HCT116 (cell line): ENCODE measurements around the gene ZSCAN25. TPM values are rescaled to one million over a fixed set of nuclear protein-coding genes. Genes with fewer than 3 reads are reported as not detected.
"Not testable (repeated sequence)": the region's sequence is repeated elsewhere in the genome, so short reads cannot be mapped to it uniquely, and the experiment has no call there.

Source experiments
- ATAC-seq: fragments of 200-7000 bp; cut with Tn5 transposase; 2 replicates; pipeline ENCODE4 v1.9.1; 2020; ENCODE audit warnings: mild to moderate bottlenecking, moderate library complexity
- BruUV-seq: library from RNA; stranded (reverse); fragments of 400-500 nt; replicated peaks from 2 replicates; lab custom pipeline; 2021; lab: Mats Ljungman, UMichigan
- CTCF ChIA-PET: fragments of 300-600 bp; sonication (Branson Sonifier 250); formaldehyde crosslinking; loops from one replicate; lab custom pipeline; 2021; ENCODE audit warnings: antibody characterized with exemption; lab: Charles Lee
- POLR2A ChIA-PET: fragments of 300-600, 350-600 bp; sonication (Branson Sonifier 250); formaldehyde crosslinking; loops from one replicate; lab custom pipeline; 2021; ENCODE audit warnings: antibody characterized with exemption; lab: Charles Lee
- RAD21 ChIA-PET, 2 experiments: fragments of 300-600 bp; sonication (Branson Sonifier 250); formaldehyde crosslinking; loops; one replicate each; lab custom pipeline; 2023; ENCODE audit warnings: low total read pairs in 2 of 2; ENCODE audit not compliant: uncharacterized antibody in 2 of 2, unreplicated experiment in 2 of 2, low non-redundant PET in 1 of 2; lab: Charles Lee
- DNase-seq: peaks from one replicate; pipeline ENCODE4 v3.0.0-alpha.2; 2010; ENCODE audit warnings: low read depth, low spot score
- H2AFZ ChIP-seq: fragments of 200-600 bp; shearing (Covaris generic), sonication (generic); 2 replicates; pipeline ENCODE4 v1.6.1; 2017; ENCODE audit warnings: low read depth, mixed run types, mixed read lengths, antibody characterized with exemption, low read length; ENCODE audit not compliant: poor library complexity, severe bottlenecking
- H3K27ac ChIP-seq: 2 replicates; pipeline ENCODE4 v1.5.1; 2012; ENCODE audit warnings: low read depth, low read length
- H3K27me3 ChIP-seq: fragments of 200-600 bp; sonication (generic); 2 replicates; pipeline ENCODE4 v1.6.1; 2016; ENCODE audit warnings: mixed run types, low read length, mixed read lengths; ENCODE audit not compliant: insufficient read depth
- H3K36me3 ChIP-seq, 2 experiments: fragments of 200-500 bp in 1 of 2; fragments of 200-600 bp in 1 of 2; sonication (Bioruptor generic) in 1 of 2; sonication (generic) in 1 of 2; 2 replicates each; pipeline versions ENCODE4 v1.5.1 to v1.6.1; 2014 to 2016; ENCODE audit warnings: low read length in 2 of 2, inconsistent platforms in 1 of 2, mixed read lengths in 1 of 2, mixed run types in 1 of 2; ENCODE audit not compliant: insufficient read depth in 2 of 2, control insufficient read depth in 1 of 2
- H3K4me1 ChIP-seq, 2 experiments: fragments of 200-600 bp in 1 of 2; sonication (generic) in 1 of 2; 2 replicates each; pipeline versions ENCODE4 v1.5.1 to v1.6.1; 2012 to 2017; ENCODE audit warnings: low read length in 2 of 2, inconsistent platforms in 1 of 2, mild to moderate bottlenecking in 1 of 2, mixed read lengths in 1 of 2, mixed run types in 1 of 2, moderate library complexity in 1 of 2; ENCODE audit not compliant: insufficient read depth in 2 of 2, control insufficient read depth in 1 of 2
- H3K4me2 ChIP-seq: fragments of 200-600 bp; sonication (generic); 2 replicates; pipeline ENCODE4 v1.6.1; 2017; ENCODE audit warnings: mixed run types, low read length, mixed read lengths
- H3K4me3 ChIP-seq, 2 experiments: fragments of 200-600 bp in 1 of 2; sonication (generic) in 1 of 2; replicated peaks in 1 of 2; 2 replicates each; pipeline ENCODE4 v1.5.1; 2011 to 2016; ENCODE audit warnings: low read length in 2 of 2, control low read depth in 1 of 2, low read depth in 1 of 2, mild to moderate bottlenecking in 1 of 2, mixed read lengths in 1 of 2, mixed run types in 1 of 2
- H3K79me2 ChIP-seq: fragments of 200-600 bp; sonication (generic); 2 replicates; pipeline ENCODE4 v1.6.1; 2017; ENCODE audit warnings: mild to moderate bottlenecking, mixed run types, low read length, moderate library complexity, mixed read lengths; ENCODE audit not compliant: insufficient read depth
- H3K9ac ChIP-seq: fragments of 200-600 bp; sonication (generic); 2 replicates; pipeline ENCODE4 v1.6.1; 2016; ENCODE audit warnings: low read length, mixed read lengths
- H3K9me2 ChIP-seq: fragments of 200-600 bp; sonication (generic), shearing (Covaris generic); 2 replicates; pipeline ENCODE4 v1.6.1; 2017; ENCODE audit warnings: mixed run types, mild to moderate bottlenecking, moderate library complexity; ENCODE audit not compliant: insufficient read depth
- H3K9me3 ChIP-seq, 2 experiments: fragments of 200-500 bp in 1 of 2; fragments of 200-600 bp in 1 of 2; sonication (Bioruptor generic) in 1 of 2; sonication (generic) in 1 of 2; 2 replicates each; pipeline ENCODE4 v1.6.1; 2014 to 2017; ENCODE audit warnings: low read length in 2 of 2, mixed read lengths in 2 of 2, inconsistent platforms in 1 of 2, low read depth in 1 of 2, mild to moderate bottlenecking in 1 of 2, mixed run types in 1 of 2, moderate library complexity in 1 of 2; ENCODE audit not compliant: control insufficient read depth in 1 of 2, insufficient read depth in 1 of 2
- H4K20me1 ChIP-seq: fragments of 200-600 bp; sonication (generic), shearing (Covaris generic); 2 replicates; pipeline ENCODE4 v1.6.1; 2017; ENCODE audit warnings: mixed run types, mild to moderate bottlenecking, moderate library complexity; ENCODE audit not compliant: insufficient read depth
- CBX3 ChIP-seq: IDR thresholded peaks from 2 replicates; pipeline ENCODE4 v1.6.1; 2012; ENCODE audit warnings: low read depth
- CEBPB ChIP-seq: IDR thresholded peaks from 2 replicates; pipeline ENCODE4 v1.6.1; 2012; ENCODE audit warnings: low read depth
- ELF1 ChIP-seq: IDR thresholded peaks from 2 replicates; pipeline ENCODE4 v1.6.1; 2012; ENCODE audit warnings: low read depth, borderline replicate concordance
- EZH2 ChIP-seq: fragments of 200-600 bp; sonication (generic); IDR thresholded peaks from 2 replicates; pipeline ENCODE4 v1.6.1; 2017; ENCODE audit warnings: antibody characterized with exemption, mixed run types
- FOSL1 ChIP-seq: IDR thresholded peaks from 2 replicates; pipeline ENCODE4 v1.6.1; 2012; ENCODE audit warnings: low read depth
- JUND ChIP-seq: IDR thresholded peaks from 2 replicates; pipeline ENCODE4 v1.6.1; 2012
- POLR2A ChIP-seq: IDR thresholded peaks from 2 replicates; pipeline ENCODE4 v1.7.0; 2011; ENCODE audit warnings: borderline replicate concordance; ENCODE audit not compliant: insufficient read depth, insufficient read length; ENCODE audit errors: extremely low read depth
- RAD21 ChIP-seq: IDR thresholded peaks from 2 replicates; pipeline ENCODE4 v1.6.1; 2012; ENCODE audit warnings: low read depth, mild to moderate bottlenecking
- SIN3A ChIP-seq: IDR thresholded peaks from 2 replicates; pipeline ENCODE4 v1.6.1; 2012; ENCODE audit warnings: low read depth
- SP1 ChIP-seq: IDR thresholded peaks from 2 replicates; pipeline ENCODE4 v1.6.1; 2012; ENCODE audit warnings: low read depth
- SRF ChIP-seq: IDR thresholded peaks from 2 replicates; pipeline ENCODE4 v1.6.1; 2012; ENCODE audit warnings: low read depth
- YY1 ChIP-seq: IDR thresholded peaks from 2 replicates; pipeline ENCODE4 v1.6.1; 2011; ENCODE audit warnings: low read length, low read depth, moderate library complexity, mild to moderate bottlenecking; ENCODE audit not compliant: insufficient replicate concordance; ENCODE audit errors: extremely low read depth
- intact Hi-C: fragments of 100-400 bp; cut with micrococcal nuclease; formaldehyde crosslinking; loops from 2 replicates; pipeline ENCODE4 v1.10.0; 2022
- total RNA-seq: library from RNA; stranded (reverse); gene quantifications from one replicate; pipeline ENCODE4 v1.2.1, GENCODE V29; 2021; ENCODE audit not compliant: unreplicated experiment
- TF ChIP-seq, protein P1 (sequence below), 3 experiments: fragments of 200-600 bp in 1 of 3; sonication (generic) in 1 of 3; IDR thresholded peaks in 2 of 3; conservative IDR thresholded peaks in 1 of 3; 2 replicates each; pipeline ENCODE4 v1.5.1; 2012 to 2017; ENCODE audit warnings: low read depth in 2 of 3, low read length in 2 of 3, antibody characterized with exemption in 1 of 3, borderline replicate concordance in 1 of 3, control low read depth in 1 of 3, mild to moderate bottlenecking in 1 of 3, mixed read lengths in 1 of 3, mixed run types in 1 of 3, moderate library complexity in 1 of 3; ENCODE audit not compliant: insufficient read depth in 1 of 3
- TF ChIP-seq, protein P2 (sequence below): IDR thresholded peaks from 2 replicates; pipeline ENCODE4 v1.6.1; 2011; ENCODE audit warnings: mild to moderate bottlenecking, low read length, moderate library complexity; ENCODE audit not compliant: insufficient replicate concordance; ENCODE audit errors: extremely low read depth

The ZSCAN25 gene
- total RNA-seq, 1 experiment from 2014 or later, result 14.0 TPM

DNA sequence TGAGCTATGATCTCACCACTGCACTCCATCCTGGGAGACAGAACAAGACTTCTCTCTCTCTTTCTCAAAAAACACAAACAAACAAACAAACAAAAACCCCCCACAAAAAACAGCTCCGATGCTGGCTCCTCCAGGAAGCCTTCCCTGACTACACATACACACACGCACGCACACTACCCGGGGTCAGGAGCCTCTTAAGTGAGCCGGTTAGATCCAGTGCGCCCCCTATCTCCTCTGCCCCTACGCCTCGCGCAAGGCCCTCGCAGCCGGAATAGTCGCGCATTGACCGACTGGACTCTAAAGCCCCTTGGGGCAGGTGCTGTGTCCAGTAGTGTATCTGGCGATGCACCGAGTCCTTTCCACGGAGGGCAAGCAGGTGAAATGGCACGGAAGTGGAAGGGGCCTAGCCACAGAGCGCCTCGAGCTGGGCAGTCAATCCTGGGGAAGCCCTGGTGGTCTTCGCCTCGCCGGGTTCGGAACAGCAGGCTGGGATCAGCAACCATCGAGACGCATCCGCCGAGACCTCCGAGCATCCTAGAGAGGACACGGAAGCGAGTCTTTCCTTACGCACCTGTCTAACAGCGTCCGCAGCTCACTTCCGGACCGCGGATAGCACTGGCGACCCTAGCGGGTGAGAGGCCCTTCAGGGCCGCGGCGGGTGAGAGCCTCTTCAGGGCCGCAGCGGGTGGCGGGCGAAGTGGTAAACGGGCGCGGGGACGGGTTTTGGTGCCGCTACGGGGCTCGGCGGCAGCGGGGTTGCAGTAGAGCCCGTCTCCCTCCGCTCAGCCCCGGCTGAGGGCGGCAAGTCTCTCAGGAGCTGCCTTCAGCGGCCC, at the start of gene ZSCAN25 (continued):
- TF ChIP-seq, protein P1, sequence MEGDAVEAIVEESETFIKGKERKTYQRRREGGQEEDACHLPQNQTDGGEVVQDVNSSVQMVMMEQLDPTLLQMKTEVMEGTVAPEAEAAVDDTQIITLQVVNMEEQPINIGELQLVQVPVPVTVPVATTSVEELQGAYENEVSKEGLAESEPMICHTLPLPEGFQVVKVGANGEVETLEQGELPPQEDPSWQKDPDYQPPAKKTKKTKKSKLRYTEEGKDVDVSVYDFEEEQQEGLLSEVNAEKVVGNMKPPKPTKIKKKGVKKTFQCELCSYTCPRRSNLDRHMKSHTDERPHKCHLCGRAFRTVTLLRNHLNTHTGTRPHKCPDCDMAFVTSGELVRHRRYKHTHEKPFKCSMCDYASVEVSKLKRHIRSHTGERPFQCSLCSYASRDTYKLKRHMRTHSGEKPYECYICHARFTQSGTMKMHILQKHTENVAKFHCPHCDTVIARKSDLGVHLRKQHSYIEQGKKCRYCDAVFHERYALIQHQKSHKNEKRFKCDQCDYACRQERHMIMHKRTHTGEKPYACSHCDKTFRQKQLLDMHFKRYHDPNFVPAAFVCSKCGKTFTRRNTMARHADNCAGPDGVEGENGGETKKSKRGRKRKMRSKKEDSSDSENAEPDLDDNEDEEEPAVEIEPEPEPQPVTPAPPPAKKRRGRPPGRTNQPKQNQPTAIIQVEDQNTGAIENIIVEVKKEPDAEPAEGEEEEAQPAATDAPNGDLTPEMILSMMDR (IDR thresholded peaks at IDR 0.05 in 2 of 3, conservative IDR thresholded peaks at IDR 0.05 in 1 of 3; ENCODE audit: borderline replicate concordance in 1 of 3, insufficient read depth in 1 of 3, low read depth in 2 of 3, low read length in 2 of 3), result peak; percentile 43 to 53 (median 51)
- TF ChIP-seq CEBPB (no peak), FOSL1 (no peak)

GRCh38 chr7:99568770-99569169, 48.0 kb upstream of the ZSCAN25 start:
- ATAC-seq, RAD21 ChIA-PET, H3K9me2 ChIP-seq, H3K9ac ChIP-seq, H2AFZ ChIP-seq, H3K4me2 ChIP-seq, BruUV-seq, DNase-seq, H3K9me3 ChIP-seq, POLR2A ChIA-PET, intact Hi-C loops, H3K27ac ChIP-seq, CTCF ChIA-PET, H3K27me3 ChIP-seq, H3K4me3 ChIP-seq, H4K20me1 ChIP-seq: not testable (repeated sequence)
- Histone ChIP-seq H3K4me1 (peaks cover 6 to 11% of the 10 kb centered on the region in 2 experiments), H3K79me2 (peaks cover 41% of the 10 kb centered on the region), H3K36me3 (peaks cover 39 to 46% of the 10 kb centered on the region in 2 experiments)

GRCh38 chr7:99571768-99572167, 45.0 kb upstream of the ZSCAN25 start:
- Histone ChIP-seq H2AFZ (no peak overlapping the region), H3K9ac (no peak overlapping the region), H3K27me3 (no peaks in the 10 kb centered on the region), H3K9me3 (no peaks in the 10 kb centered on the region), H3K79me2 (peaks cover 11% of the 10 kb centered on the region), H3K4me3 (no peak overlapping the region), H3K36me3 (peaks cover 20 to 21% of the 10 kb centered on the region in 2 experiments; a peak in 3 of 4 replicates), H3K27ac (no peak overlapping the region), H3K9me2 (no peaks in the 10 kb centered on the region), H3K4me1 (no peaks in the 10 kb centered on the region), H3K4me2 (no peak overlapping the region), H4K20me1 (peaks cover 3% of the 10 kb centered on the region; the same call in 1 of the 2 replicates)
- no peak for ATAC-seq
- no TSS peak for BruUV-seq
- RAD21 ChIA-PET, result no interaction called here
- intact Hi-C loops, result no loop called here
- no peak for DNase-seq
- CTCF ChIA-PET, result no interaction called here
- POLR2A ChIA-PET, result interaction anchor here (1.3 kb wide), 1 partner anchor 13 kb away, joined by 4 read pairs; the partner anchor contains the start of gene ZNF655
- no peak for TF ChIP-seq CBX3
- TF ChIP-seq ELF1, result no peak
- no peak for TF ChIP-seq RAD21
- TF ChIP-seq SIN3A, result no peak
- no peak for TF ChIP-seq SP1
- no peak for TF ChIP-seq SRF
- TF ChIP-seq YY1, result no peak
- TF ChIP-seq CEBPB, result no peak
- TF ChIP-seq EZH2, result no peak
- no peak for TF ChIP-seq JUND
- TF ChIP-seq POLR2A, result no peak
- TF ChIP-seq, protein P2, sequence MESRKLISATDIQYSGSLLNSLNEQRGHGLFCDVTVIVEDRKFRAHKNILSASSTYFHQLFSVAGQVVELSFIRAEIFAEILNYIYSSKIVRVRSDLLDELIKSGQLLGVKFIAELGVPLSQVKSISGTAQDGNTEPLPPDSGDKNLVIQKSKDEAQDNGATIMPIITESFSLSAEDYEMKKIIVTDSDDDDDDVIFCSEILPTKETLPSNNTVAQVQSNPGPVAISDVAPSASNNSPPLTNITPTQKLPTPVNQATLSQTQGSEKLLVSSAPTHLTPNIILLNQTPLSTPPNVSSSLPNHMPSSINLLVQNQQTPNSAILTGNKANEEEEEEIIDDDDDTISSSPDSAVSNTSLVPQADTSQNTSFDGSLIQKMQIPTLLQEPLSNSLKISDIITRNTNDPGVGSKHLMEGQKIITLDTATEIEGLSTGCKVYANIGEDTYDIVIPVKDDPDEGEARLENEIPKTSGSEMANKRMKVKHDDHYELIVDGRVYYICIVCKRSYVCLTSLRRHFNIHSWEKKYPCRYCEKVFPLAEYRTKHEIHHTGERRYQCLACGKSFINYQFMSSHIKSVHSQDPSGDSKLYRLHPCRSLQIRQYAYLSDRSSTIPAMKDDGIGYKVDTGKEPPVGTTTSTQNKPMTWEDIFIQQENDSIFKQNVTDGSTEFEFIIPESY, result no peak
